Upper lobe of left lung (tissue), 4 donors: ENCODE results near the gene OPRM1.

Experiments
- POLR2A ChIP-seq, 4 donors: fragments of 450-650 bp; IDR thresholded peaks; one replicate each; pipeline ENCODE4 v1.5.1; 2016 to 2017; ENCODE audit warnings: antibody characterized with exemption in 4 of 4, mild to moderate bottlenecking in 2 of 4
- POLR2AphosphoS5 ChIP-seq, 2 donors: sonication (generic); formaldehyde crosslinking; IDR thresholded peaks; one replicate each; pipeline ENCODE4 v1.5.1; 2017; ENCODE audit warnings: antibody characterized with exemption in 2 of 2
- TF ChIP-seq, protein P1 (sequence below), 6 experiments: fragments of 450-650 bp in 4 of 6; fragments of 200-600 bp in 2 of 6; sonication (generic) in 2 of 6; IDR thresholded peaks; one replicate each; pipeline ENCODE4 v1.5.1; 2016 to 2019; ENCODE audit warnings: antibody characterized with exemption in 6 of 6

DNA sequence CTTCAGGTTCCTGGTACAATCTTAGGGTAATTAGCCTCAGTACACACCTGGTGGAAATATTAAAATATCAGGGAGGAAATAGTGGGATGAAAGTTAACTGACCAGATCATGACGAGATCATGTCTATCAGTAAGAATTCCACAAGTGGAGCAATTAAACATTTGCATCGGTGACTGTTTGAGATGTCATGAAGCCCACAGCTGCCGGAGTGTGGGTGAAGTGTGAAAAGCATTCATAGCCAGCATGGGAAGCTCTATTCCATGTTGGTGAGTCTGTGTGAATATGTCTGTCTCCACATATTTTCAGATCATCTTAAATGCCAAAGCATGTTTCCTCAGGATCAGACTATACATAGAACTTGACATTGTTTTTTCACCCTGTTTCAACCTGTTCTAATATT, 174.7 kb downstream of the OPRM1 start:
- TF ChIP-seq, protein P1, sequence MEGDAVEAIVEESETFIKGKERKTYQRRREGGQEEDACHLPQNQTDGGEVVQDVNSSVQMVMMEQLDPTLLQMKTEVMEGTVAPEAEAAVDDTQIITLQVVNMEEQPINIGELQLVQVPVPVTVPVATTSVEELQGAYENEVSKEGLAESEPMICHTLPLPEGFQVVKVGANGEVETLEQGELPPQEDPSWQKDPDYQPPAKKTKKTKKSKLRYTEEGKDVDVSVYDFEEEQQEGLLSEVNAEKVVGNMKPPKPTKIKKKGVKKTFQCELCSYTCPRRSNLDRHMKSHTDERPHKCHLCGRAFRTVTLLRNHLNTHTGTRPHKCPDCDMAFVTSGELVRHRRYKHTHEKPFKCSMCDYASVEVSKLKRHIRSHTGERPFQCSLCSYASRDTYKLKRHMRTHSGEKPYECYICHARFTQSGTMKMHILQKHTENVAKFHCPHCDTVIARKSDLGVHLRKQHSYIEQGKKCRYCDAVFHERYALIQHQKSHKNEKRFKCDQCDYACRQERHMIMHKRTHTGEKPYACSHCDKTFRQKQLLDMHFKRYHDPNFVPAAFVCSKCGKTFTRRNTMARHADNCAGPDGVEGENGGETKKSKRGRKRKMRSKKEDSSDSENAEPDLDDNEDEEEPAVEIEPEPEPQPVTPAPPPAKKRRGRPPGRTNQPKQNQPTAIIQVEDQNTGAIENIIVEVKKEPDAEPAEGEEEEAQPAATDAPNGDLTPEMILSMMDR (IDR thresholded peaks at IDR 0.05) = no peak
- TF ChIP-seq POLR2A (IDR thresholded peaks at IDR 0.05) = no peak
- no peak for TF ChIP-seq POLR2AphosphoS5 (IDR thresholded peaks at IDR 0.05)
